SHP77 (cell line): ENCODE results near the gene UGT1A6.
A peak's percentile ranks its signal among the peaks of the same experiment; 100 is the strongest.
"Not testable (repeated sequence)": the region's sequence is repeated elsewhere in the genome, so short reads cannot be mapped to it uniquely, and the experiment has no call there.

ENCODE experiments used
- DNase-seq, 2 experiments: peaks; one replicate each; lab custom pipeline; 2025; lab: John Stamatoyannopoulos, UW

Gene UGT1A6

GRCh38 chr2:233692648-233693047 is at the start of gene UGT1A6:
Gene UGT1A6, plus strand, starts transcription at chr2:233692890. Its CDS starts 115 bp downstream, at chr2:233693005.
- no peak for DNase-seq

DNA sequence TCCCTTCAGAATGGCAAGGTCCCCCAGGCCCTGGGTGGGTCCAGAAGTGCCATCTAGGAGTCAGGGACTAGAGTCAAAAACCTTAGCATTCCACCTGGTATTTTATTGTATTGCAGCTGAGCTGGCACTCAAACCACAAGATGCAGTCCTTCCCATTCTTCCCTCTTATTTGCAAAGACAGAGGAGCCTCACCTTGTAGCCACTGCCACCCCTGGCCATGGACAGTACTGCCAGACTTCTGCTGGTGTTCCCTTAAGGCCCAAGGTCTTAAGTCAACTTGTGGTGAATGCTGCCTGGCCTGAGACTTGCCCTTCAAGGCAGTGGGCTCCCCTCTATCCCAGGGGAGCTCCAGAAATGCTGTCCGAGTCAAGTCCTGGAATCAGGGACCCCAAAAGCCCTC is 49.6 kb upstream of the UGT1A6 start:
- DNase-seq = peak in 1 of 2 experiments; percentile 1

- not testable (repeated sequence) for DNase-seq
These were observed 46.7 kb upstream of the UGT1A6 start for GRCh38 chr2:233646033-233646432.

DNA sequence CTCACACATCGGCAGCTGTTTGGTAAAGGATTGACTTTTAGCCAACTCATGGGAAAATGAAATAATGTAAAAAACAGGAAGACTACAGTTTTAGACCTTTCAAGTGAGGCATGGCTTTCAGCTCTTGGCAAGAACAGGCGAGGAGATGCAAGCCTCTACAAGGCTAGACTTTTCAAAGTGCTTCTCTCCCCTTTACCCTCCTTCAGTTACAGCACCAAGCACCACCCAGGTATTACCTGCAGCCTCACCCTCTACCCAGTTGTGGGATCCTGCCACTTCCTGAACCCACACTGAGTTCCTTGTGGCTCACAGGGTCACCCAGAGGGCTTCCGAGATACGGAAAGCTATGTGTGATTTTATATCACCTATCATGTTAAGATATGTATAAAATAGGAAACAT is 41.7 kb upstream of the UGT1A6 start:
- DNase-seq = no peak

DNA sequence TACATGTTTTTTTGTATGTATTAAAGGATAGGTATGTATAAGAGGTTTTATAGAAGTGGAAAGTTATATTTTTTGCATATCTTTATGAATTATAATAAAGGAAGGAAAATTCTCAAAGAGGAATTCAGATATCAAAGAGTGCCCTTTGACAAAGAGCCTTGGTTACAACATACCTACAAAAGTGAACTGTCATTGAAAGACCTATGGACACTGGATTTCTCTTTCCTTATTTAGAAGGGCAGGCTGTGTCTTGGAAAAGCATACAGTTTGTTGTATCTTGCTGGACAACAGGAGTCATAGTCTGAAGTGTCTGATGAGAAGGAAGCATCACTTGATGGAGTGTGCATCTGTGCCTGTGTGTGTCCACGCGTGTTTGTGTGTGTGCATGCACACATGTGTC is 41.3 kb upstream of the UGT1A6 start:
- no peak for DNase-seq

GRCh38 chr2:233654501-233654900 is 38.2 kb upstream of the UGT1A6 start:
- no peak for DNase-seq

DNA sequence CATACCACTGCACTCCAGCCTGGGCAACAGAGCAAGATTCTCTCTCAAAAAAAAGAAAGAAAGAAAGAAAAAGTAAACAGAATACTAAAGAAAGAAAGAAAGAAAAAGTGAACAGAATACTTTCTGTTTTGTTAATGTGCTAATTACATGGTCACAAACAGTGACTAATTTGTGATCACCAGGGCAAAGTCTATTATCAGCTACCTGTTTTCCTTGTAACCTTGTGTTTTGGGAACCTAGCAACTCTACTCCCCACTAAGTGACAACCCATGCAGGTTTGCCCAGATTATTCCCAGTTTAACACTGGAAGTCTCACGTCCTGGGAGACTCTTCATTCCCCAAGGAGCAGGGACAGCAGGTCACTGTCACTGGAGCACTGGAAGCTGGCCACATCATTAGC is 37.6 kb upstream of the UGT1A6 start:
- no peak for DNase-seq

- DNase-seq = not testable (repeated sequence)
These were observed 36.7 kb upstream of the UGT1A6 start for GRCh38 chr2:233655943-233656342.

- DNase-seq = no peak
These were observed 36.2 kb upstream of the UGT1A6 start for GRCh38 chr2:233656443-233656842.

DNA sequence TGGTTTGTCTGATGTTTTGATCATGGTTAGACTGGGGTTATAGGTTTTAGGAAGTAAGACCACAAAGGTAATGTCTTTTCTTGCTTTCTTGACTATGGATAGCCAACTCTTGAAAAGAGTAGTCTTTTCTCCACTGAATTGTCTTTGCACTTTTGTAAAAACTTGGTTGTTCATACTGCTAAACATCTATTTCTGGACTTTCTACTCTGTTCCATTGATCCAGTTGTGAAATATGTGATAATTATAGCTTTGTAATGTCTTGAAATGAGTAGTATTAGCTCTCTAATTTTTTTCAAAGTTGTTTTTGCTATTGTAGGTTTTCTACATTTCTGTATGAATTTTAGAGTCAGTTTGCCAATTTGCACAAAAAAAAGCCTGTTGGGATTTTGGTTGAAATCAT is 34.1 kb upstream of the UGT1A6 start:
- DNase-seq = no peak

GRCh38 chr2:233663911-233664310 is 28.8 kb upstream of the UGT1A6 start:
- no peak for DNase-seq

GRCh38 chr2:233668605-233669260 is 24.0 kb upstream of the UGT1A6 start:
- no peak for DNase-seq

- DNase-seq = no peak
These were observed 21.2 kb upstream of the UGT1A6 start, which contains the start of gene UGT1A9 for GRCh38 chr2:233671290-233672161. Gene UGT1A9, plus strand, starts transcription at chr2:233671898. Its CDS starts 37 bp downstream, at chr2:233671935.

DNA sequence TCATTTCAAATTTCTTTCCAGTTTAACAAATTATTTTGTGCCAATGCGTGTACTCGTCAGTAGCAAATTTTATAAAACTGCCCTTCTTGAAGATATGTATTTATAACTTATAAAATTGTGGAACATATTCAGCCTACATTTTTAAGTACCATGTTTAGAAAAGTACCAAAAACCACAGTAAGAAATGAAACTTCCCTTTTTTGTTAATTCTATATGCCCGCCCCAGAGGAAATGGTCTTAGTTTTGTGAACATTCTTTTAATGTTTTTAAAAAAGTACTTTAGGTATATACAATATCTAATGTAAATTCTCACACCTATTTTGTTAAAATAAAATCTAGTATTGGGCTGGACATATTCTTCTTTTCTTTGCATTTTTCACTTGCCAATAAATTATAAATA is 19.8 kb upstream of the UGT1A6 start:
- no peak for DNase-seq

DNA sequence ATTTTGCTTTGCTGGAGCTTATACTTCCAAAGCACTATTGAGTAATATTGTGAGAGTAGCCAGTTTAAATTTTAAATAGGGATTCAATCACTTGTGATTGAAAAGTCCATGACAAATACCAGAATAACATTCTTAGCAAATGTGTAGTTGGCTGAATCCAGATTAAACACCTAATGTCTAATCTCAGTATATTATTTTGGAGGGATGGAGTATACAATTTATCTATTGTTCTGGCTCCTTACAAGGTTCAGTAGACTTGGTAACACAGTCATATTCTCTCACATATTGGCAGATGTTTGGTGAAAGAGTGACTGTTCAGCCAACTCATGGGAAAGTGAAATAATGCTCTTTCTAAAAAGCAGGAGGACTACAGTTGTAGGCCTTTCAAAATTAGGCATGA is 18.8 kb upstream of the UGT1A6 start:
- no peak for DNase-seq

- DNase-seq = no peak
These were observed 18.4 kb upstream of the UGT1A6 start for GRCh38 chr2:233674314-233674713.

DNA sequence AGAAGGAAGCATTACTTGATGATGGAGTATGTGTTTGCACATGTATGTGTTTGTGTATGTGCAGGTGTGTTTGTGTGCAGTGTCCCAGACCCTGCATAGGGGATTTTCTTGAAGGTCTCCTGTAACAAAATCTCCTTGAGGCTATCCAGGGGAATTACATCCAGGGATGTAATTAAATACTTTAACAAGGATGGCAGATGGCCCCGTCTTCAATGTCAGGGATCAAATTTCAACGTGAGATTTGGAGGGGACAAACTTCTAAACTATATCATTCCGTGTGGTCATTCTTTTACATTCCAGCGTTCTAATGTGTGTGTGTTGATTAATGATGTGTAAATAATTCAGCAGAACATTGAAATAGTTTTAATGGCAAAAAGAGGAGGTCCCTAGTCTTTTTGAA is 17.7 kb upstream of the UGT1A6 start:
- no peak for DNase-seq

- no peak for DNase-seq
These were observed 16.6 kb upstream of the UGT1A6 start for GRCh38 chr2:233676046-233676445.

GRCh38 chr2:233679196-233679595 is 13.5 kb upstream of the UGT1A6 start:
- no peak for DNase-seq

DNA sequence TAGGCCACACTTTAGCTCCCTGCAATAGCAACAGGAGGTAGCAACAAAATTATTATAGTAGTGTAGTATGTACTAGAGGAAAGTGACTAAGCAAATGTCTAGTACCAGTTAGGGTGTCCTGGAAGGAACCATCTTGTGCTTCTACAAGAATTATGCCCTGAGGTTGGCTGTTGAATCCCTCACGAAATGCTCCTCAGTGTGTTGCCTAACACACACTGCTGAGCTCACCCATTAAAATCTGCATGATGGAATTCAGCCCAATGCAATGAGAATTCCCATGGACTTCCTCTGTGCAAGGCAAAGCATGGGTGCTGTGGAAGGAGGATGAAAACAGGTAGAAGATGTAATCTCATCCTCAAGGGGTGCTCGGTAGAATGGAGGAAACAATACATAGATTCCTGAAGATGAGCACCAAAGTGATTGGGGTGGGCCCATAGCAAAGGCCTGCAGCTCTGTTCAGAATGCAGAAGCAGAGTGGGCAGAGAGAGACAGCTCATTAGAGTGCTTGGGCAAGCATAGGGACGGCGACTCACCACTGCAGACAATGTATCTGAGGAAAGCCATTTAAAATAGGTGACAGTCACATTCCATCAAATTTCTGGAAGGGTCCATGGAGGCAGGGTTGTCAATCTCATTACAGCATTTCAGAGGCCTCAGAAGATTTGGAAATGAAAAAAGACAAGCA is 12.2 kb upstream of the UGT1A6 start:
- DNase-seq = no peak

DNA sequence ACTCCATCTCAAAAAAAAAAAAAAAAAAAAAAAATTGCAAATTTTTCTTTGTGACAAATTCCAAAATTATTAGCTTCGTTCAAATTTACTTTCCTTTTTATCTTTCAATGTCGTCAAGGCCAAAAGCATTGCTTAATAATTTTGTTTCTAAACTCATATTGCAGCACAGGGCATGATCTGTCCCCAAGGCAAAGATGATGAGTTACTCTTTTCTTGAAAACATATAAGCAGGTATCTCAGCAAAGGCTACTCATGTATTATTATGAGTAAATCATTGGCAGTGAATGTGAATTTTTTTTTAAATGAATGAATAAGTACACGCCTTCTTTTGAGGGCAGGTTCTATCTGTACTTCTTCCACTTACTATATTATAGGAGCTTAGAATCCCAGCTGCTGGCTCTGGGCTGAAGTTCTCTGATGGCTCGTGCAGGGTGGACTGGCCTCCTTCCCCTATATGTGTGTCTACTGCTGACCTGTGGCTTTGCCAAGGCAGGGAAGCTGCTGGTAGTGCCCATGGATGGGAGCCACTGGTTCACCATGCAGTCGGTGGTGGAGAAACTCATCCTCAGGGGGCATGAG is 11.1 kb upstream of the UGT1A6 start, which contains the start of gene UGT1A7:
UGT1A7 (plus strand) TSS at position 381 of the 579 bp plus-strand sequence; CDS start at position 418, 37 bp downstream.
- DNase-seq = no peak

- DNase-seq = no peak
These were observed 8.1 kb upstream of the UGT1A6 start for GRCh38 chr2:233684640-233685039.
